ENCODE measurements around the gene WDSUB1. TPM values are rescaled to one million over a fixed set of nuclear protein-coding genes. Genes with fewer than 3 reads are reported as not detected.

WDSUB1 gene
- total RNA-seq, 1 experiment from 2014 or later, result 16.5 TPM

DNA sequence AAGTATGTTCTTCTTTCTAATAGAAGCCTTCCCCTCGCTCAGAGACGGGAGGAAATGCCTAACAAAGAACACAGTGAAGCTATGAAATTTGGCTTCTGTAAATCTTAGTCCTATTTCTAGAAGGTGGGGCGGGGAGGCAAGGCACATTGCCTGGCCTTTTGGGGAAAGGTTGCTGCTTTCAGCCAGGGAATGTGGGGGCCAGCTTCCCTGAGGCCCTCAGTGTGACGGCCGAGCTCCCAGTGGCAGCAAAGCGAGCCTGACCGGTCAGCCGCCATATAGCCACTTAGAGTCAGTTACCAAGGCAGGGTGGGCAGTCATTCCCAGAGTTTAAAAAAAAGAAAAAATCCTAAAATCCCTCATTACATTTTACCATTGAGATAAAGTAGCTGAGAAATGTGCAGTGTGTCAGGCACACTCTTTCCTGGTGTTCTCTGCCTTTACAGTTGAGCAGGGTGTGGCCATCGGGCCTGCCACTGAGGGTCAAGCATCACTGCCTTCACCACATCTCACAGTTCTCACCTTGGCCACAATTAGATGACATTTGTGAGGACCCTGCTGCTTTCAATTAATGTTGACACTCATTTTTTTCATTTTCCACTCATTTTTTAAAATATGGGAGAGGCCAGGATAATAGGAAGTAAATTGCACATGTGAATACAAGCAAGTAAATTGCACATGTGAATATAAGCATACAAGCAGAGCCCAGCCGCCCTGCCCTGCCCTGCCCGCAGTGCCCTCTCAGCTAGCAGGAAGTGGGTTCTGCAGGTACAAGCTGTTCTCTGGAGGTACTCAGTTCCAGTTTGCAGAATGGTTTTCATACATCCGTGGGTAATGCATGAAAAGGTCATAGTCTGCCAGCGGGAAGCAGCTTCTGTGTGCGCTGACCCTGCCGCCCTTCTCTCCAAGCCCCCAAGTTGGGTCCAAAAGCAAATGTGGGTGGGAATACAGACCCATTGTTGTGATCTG lies 76.9 kb downstream of the WDSUB1 start:
- Mint-ChIP-seq H3K4me3 (ENCODE audit: unreplicated experiment) (no peak overlapping the region), H3K36me3 (ENCODE audit: insufficient read depth, unreplicated experiment) (peaks cover 24% of the 10 kb centered on the region), H3K4me1 (ENCODE audit: low read depth, unreplicated experiment) (peaks cover 15% of the 10 kb centered on the region), H3K9me3 (ENCODE audit: unreplicated experiment) (no peaks in the 10 kb centered on the region), H3K27me3 (ENCODE audit: insufficient read depth, unreplicated experiment) (no peaks in the 10 kb centered on the region), H3K27ac (ENCODE audit: unreplicated experiment) (peak overlapping the region; percentile 32)
- intact Hi-C loops (cut with micrococcal nuclease; ENCODE audit: unreplicated experiment), result loop anchor here (2.0 to 5.0 kb wide), 2 partner anchors 33 to 58 kb away; no protein-coding TSS in a partner anchor
- no peak overlapping the region for H3K4me3 ChIP-seq (ENCODE audit: low read depth, low read length)
- ChIA-PET POLR2A (no interaction called here), CTCF (interaction anchor here (0.7 kb wide), 1 partner anchor 21 kb away, joined by 3 read pairs; no protein-coding TSS in a partner anchor)
- BruUV-seq (replicated peaks), result no TSS peak
- no peak for DNase-seq
- no peak for TF ChIP-seq CTCF (IDR thresholded peaks at IDR 0.05; ENCODE audit: insufficient read depth in 1 of 2, low read depth in 1 of 2, low read length in 1 of 2, severe bottlenecking in 1 of 2, unreplicated experiment in 1 of 2)
- no peaks in the 10 kb centered on the region for H3K9me3 ChIP-seq
- no peaks in the 10 kb centered on the region for H3K27me3 ChIP-seq (replicated peaks; ENCODE audit: control insufficient read depth, insufficient read depth, low read length)
- no peaks in the 10 kb centered on the region for H3K36me3 ChIP-seq (ENCODE audit: control insufficient read depth, insufficient read depth, low read length)
- H3K4me1 ChIP-seq, result peaks cover 26% of the 10 kb centered on the region

DNA sequence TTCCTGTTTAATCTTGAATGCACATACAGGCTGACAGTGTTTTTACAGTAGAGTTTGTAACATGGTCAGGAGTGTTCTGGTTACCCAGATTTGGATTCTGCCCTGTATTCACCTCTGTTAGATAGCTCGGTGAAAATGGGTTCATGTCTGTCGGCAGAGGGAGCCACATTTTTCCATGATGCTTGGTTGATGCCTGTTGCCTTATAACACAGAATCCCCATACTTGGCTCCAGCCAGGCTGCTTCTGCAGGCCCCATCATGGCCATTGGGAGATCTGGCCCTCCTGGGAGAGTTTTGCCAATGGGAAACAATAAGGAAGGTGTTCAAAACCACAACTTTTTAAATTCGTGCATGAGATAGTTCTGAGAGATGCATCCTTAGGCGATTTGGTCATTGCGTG lies 78.1 kb downstream of the WDSUB1 start:
- intact Hi-C loops (cut with micrococcal nuclease; ENCODE audit: unreplicated experiment), result no loop called here
- Mint-ChIP-seq H3K27me3 (ENCODE audit: insufficient read depth, unreplicated experiment) (no peaks in the 10 kb centered on the region), H3K4me3 (ENCODE audit: unreplicated experiment) (no peak overlapping the region), H3K36me3 (ENCODE audit: insufficient read depth, unreplicated experiment) (peaks cover 20% of the 10 kb centered on the region), H3K9me3 (ENCODE audit: unreplicated experiment) (no peaks in the 10 kb centered on the region), H3K27ac (ENCODE audit: unreplicated experiment) (no peak overlapping the region), H3K4me1 (ENCODE audit: low read depth, unreplicated experiment) (peaks cover 15% of the 10 kb centered on the region)
- H3K9me3 ChIP-seq, result no peaks in the 10 kb centered on the region
- TF ChIP-seq CTCF (IDR thresholded peaks at IDR 0.05; ENCODE audit: insufficient read depth in 1 of 2, low read depth in 1 of 2, low read length in 1 of 2, severe bottlenecking in 1 of 2, unreplicated experiment in 1 of 2), result peak in 1 of 2 experiments; percentile 5
- DNase-seq, result no peak
- H3K27me3 ChIP-seq (replicated peaks; ENCODE audit: control insufficient read depth, insufficient read depth, low read length), result no peaks in the 10 kb centered on the region
- POLR2A ChIA-PET, result no interaction called here
- no peaks in the 10 kb centered on the region for H3K36me3 ChIP-seq (ENCODE audit: control insufficient read depth, insufficient read depth, low read length)
- BruUV-seq (replicated peaks), result no TSS peak
- peaks cover 25% of the 10 kb centered on the region for H3K4me1 ChIP-seq
- CTCF ChIA-PET, result no interaction called here
- H3K4me3 ChIP-seq (ENCODE audit: low read depth, low read length), result no peak overlapping the region

DNA sequence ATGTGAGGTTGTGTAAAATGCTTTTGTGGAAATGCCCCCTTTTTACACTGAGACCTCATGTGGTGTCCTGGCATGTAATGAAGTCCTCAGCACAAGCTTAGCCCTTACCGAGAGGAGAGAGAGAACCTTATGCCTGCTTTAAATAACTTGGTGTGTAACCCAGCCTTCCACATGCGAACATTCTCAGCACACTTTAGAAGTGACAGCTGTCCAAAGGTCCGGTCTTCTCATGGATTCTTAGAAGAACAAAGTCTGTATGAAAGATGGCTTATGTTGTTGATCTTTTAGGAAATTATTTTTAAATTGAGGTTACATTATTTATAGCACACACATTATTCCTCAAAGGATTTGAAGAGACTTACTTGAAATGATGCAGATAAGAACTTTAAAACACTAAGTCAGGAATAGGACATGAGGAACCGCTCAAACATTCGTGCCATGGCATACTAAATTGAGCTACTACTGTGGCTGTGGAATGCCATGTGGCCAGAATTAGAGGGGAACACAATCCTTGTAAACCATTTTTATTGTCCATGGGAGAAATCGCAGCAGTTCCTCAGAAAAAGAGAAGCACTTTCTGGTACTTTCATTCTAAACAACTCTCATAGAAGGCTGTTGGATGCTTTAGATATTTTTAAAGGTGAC lies 79.6 kb downstream of the WDSUB1 start:
- Histone ChIP-seq H3K4me3 (ENCODE audit: low read depth, low read length) (no peak overlapping the region), H3K27me3 (replicated peaks; ENCODE audit: control insufficient read depth, insufficient read depth, low read length) (no peaks in the 10 kb centered on the region), H3K4me1 (peaks cover 12% of the 10 kb centered on the region), H3K9me3 (no peaks in the 10 kb centered on the region), H3K36me3 (ENCODE audit: control insufficient read depth, insufficient read depth, low read length) (no peaks in the 10 kb centered on the region)
- Mint-ChIP-seq H3K4me3 (ENCODE audit: unreplicated experiment) (no peak overlapping the region), H3K27me3 (ENCODE audit: insufficient read depth, unreplicated experiment) (no peaks in the 10 kb centered on the region), H3K9me3 (ENCODE audit: unreplicated experiment) (no peaks in the 10 kb centered on the region), H3K36me3 (ENCODE audit: insufficient read depth, unreplicated experiment) (peaks cover 12% of the 10 kb centered on the region), H3K27ac (ENCODE audit: unreplicated experiment) (no peak overlapping the region), H3K4me1 (ENCODE audit: low read depth, unreplicated experiment) (peaks cover 9% of the 10 kb centered on the region)
- ChIA-PET CTCF (no interaction called here), POLR2A (no interaction called here)
- TF ChIP-seq CTCF (IDR thresholded peaks at IDR 0.05; ENCODE audit: insufficient read depth in 1 of 2, low read depth in 1 of 2, low read length in 1 of 2, severe bottlenecking in 1 of 2, unreplicated experiment in 1 of 2), result no peak
- BruUV-seq (replicated peaks), result no TSS peak
- no peak for DNase-seq
- intact Hi-C loops (cut with micrococcal nuclease; ENCODE audit: unreplicated experiment), result no loop called here

Measured in Caco-2 (cell line).